HL-60 (cell line): ENCODE measurements around the gene C19orf44.

Source experiments
- POLR2AphosphoS5 ChIP-seq: IDR thresholded peaks from 2 replicates; pipeline ENCODE4 v1.6.1; 2012; ENCODE audit warnings: low read depth
- TF ChIP-seq, protein P1 (sequence below): IDR thresholded peaks from one replicate; pipeline ENCODE4 v1.5.1; 2011; ENCODE audit warnings: low read length, control low read depth, inconsistent platforms; ENCODE audit not compliant: insufficient read depth

DNA sequence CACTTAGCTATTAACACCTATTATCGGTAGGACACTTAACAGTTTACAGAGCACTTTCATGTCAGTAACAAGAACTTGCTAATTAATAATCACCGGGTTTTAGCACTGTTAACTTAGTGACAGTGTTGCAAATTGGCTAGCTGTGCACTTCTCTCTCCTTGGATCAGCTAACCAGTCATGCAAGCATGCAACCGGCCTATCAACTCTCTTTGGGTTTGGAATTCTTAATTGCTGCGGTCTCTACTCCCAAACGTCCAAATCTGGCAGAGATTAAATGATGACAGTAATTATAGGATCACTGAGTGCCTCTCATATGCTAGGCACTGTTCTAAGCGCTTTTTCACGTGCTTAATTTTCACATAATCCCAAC lies 25.7 kb upstream of the C19orf44 start:
- no peak for TF ChIP-seq POLR2AphosphoS5
- TF ChIP-seq, protein P1, sequence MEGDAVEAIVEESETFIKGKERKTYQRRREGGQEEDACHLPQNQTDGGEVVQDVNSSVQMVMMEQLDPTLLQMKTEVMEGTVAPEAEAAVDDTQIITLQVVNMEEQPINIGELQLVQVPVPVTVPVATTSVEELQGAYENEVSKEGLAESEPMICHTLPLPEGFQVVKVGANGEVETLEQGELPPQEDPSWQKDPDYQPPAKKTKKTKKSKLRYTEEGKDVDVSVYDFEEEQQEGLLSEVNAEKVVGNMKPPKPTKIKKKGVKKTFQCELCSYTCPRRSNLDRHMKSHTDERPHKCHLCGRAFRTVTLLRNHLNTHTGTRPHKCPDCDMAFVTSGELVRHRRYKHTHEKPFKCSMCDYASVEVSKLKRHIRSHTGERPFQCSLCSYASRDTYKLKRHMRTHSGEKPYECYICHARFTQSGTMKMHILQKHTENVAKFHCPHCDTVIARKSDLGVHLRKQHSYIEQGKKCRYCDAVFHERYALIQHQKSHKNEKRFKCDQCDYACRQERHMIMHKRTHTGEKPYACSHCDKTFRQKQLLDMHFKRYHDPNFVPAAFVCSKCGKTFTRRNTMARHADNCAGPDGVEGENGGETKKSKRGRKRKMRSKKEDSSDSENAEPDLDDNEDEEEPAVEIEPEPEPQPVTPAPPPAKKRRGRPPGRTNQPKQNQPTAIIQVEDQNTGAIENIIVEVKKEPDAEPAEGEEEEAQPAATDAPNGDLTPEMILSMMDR = no peak
